ENCODE data around the gene PLK5.

Gene PLK5

DNA sequence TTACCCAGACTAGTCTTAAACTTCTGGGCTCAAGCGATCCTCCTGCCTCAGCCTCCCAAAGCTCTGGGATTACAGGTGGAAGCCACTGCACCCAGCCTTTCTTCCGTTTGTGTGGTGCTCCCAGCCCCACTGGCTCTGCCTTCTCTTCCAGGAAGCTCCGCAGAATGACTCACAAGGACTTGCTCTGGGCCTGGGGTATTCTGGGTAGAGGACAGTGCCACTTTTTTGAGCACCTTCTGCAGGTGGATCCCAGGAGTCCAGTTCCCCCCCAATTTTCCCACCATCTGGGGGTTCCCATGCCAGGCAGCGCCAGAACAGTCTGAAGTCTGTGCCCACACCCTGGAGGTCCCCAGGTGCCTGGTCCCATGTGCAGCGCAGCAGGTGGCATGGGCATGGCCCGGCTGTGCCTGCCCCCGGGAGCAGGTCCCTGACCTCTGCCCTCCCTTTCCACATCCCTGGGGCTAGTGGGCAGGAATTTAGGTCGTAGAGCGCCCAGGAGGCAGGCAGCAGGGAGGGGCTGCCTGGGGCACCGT is 31.3 kb upstream of the PLK5 start:
- TF ChIP-seq PPARA (CRISPR knock-in tag; IDR thresholded peaks at IDR 0.05; ENCODE audit: borderline replicate concordance) = no peak
- no peak for TF ChIP-seq ZFP3 (CRISPR knock-in tag; IDR thresholded peaks at IDR 0.05)
- TF ChIP-seq, protein P1, sequence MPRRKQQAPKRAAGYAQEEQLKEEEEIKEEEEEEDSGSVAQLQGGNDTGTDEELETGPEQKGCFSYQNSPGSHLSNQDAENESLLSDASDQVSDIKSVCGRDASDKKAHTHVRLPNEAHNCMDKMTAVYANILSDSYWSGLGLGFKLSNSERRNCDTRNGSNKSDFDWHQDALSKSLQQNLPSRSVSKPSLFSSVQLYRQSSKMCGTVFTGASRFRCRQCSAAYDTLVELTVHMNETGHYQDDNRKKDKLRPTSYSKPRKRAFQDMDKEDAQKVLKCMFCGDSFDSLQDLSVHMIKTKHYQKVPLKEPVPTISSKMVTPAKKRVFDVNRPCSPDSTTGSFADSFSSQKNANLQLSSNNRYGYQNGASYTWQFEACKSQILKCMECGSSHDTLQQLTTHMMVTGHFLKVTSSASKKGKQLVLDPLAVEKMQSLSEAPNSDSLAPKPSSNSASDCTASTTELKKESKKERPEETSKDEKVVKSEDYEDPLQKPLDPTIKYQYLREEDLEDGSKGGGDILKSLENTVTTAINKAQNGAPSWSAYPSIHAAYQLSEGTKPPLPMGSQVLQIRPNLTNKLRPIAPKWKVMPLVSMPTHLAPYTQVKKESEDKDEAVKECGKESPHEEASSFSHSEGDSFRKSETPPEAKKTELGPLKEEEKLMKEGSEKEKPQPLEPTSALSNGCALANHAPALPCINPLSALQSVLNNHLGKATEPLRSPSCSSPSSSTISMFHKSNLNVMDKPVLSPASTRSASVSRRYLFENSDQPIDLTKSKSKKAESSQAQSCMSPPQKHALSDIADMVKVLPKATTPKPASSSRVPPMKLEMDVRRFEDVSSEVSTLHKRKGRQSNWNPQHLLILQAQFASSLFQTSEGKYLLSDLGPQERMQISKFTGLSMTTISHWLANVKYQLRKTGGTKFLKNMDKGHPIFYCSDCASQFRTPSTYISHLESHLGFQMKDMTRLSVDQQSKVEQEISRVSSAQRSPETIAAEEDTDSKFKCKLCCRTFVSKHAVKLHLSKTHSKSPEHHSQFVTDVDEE (CRISPR knock-in tag; IDR thresholded peaks at IDR 0.05) = no peak
- TF ChIP-seq, protein P2, sequence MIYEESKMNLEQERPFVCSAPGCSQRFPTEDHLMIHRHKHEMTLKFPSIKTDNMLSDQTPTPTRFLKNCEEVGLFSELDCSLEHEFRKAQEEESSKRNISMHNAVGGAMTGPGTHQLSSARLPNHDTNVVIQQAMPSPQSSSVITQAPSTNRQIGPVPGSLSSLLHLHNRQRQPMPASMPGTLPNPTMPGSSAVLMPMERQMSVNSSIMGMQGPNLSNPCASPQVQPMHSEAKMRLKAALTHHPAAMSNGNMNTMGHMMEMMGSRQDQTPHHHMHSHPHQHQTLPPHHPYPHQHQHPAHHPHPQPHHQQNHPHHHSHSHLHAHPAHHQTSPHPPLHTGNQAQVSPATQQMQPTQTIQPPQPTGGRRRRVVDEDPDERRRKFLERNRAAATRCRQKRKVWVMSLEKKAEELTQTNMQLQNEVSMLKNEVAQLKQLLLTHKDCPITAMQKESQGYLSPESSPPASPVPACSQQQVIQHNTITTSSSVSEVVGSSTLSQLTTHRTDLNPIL (CRISPR knock-in tag; IDR thresholded peaks at IDR 0.05; ENCODE audit: low read depth) = no peak
- TF ChIP-seq SNAI2 (CRISPR knock-in tag; IDR thresholded peaks at IDR 0.05) = no peak
- TF ChIP-seq CSDC2 (CRISPR knock-in tag; IDR thresholded peaks at IDR 0.05) = no peak
- TF ChIP-seq ESRRG (CRISPR knock-in tag; IDR thresholded peaks at IDR 0.05) = no peak
- no peak for TF ChIP-seq OSR1 (CRISPR knock-in tag; IDR thresholded peaks at IDR 0.05)
- TF ChIP-seq, protein P3, sequence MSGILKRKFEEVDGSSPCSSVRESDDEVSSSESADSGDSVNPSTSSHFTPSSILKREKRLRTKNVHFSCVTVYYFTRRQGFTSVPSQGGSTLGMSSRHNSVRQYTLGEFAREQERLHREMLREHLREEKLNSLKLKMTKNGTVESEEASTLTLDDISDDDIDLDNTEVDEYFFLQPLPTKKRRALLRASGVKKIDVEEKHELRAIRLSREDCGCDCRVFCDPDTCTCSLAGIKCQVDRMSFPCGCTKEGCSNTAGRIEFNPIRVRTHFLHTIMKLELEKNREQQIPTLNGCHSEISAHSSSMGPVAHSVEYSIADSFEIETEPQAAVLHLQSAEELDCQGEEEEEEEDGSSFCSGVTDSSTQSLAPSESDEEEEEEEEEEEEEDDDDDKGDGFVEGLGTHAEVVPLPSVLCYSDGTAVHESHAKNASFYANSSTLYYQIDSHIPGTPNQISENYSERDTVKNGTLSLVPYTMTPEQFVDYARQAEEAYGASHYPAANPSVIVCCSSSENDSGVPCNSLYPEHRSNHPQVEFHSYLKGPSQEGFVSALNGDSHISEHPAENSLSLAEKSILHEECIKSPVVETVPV (CRISPR knock-in tag; IDR thresholded peaks at IDR 0.05) = no peak
- TF ChIP-seq ZNF8 (CRISPR knock-in tag; IDR thresholded peaks at IDR 0.05) = no peak
- ATAC-seq = no peak

DNA sequence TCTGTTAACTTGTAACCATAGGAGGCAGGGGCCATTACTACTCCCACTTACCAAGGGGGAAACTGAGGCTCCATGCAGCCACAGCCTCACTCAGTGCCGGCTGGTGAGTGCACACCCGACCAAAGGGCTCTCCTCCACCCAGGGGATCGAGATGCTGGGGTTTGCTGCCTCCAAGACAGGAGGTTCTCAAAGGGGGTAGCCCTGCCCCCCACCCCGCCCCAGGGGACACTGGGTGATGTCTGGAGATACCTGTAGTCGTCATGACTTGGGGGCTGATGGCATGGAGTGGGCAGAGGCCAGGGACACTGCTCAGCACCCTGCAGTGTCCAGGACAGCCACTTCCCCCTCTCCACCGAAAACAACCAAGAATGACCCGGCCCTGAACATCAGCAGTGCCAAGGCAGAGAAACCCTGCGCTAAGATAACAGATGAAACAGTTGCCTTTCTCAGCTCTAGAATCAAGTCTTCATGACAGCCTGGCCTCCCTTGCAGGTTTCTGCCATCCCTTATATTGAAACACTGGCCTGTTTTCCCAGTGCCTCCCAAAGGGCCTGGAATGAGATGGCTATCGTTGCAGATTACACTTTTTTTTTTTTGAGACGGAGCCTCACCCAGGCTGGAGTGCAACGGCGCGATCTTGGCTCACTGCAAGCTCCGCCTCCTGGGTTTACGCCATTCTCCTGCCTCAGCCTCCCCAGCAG is 29.6 kb upstream of the PLK5 start:
- no peak for ATAC-seq
- TF ChIP-seq, protein P4, sequence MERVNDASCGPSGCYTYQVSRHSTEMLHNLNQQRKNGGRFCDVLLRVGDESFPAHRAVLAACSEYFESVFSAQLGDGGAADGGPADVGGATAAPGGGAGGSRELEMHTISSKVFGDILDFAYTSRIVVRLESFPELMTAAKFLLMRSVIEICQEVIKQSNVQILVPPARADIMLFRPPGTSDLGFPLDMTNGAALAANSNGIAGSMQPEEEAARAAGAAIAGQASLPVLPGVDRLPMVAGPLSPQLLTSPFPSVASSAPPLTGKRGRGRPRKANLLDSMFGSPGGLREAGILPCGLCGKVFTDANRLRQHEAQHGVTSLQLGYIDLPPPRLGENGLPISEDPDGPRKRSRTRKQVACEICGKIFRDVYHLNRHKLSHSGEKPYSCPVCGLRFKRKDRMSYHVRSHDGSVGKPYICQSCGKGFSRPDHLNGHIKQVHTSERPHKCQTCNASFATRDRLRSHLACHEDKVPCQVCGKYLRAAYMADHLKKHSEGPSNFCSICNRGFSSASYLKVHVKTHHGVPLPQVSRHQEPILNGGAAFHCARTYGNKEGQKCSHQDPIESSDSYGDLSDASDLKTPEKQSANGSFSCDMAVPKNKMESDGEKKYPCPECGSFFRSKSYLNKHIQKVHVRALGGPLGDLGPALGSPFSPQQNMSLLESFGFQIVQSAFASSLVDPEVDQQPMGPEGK (CRISPR knock-in tag; IDR thresholded peaks at IDR 0.05; ENCODE audit: borderline replicate concordance) = no peak
- no peak for TF ChIP-seq ZFP3 (CRISPR knock-in tag; IDR thresholded peaks at IDR 0.05)
- TF ChIP-seq PPARA (CRISPR knock-in tag; IDR thresholded peaks at IDR 0.05; ENCODE audit: borderline replicate concordance) = no peak
- TF ChIP-seq, protein P5, sequence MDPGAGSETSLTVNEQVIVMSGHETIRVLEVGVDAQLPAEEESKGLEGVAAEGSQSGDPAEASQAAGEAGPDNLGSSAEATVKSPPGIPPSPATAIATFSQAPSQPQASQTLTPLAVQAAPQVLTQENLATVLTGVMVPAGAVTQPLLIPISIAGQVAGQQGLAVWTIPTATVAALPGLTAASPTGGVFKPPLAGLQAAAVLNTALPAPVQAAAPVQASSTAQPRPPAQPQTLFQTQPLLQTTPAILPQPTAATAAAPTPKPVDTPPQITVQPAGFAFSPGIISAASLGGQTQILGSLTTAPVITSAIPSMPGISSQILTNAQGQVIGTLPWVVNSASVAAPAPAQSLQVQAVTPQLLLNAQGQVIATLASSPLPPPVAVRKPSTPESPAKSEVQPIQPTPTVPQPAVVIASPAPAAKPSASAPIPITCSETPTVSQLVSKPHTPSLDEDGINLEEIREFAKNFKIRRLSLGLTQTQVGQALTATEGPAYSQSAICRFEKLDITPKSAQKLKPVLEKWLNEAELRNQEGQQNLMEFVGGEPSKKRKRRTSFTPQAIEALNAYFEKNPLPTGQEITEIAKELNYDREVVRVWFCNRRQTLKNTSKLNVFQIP (CRISPR knock-in tag; IDR thresholded peaks at IDR 0.05; ENCODE audit: borderline replicate concordance, low read depth) = no peak
- TF ChIP-seq, protein P2 (CRISPR knock-in tag; IDR thresholded peaks at IDR 0.05; ENCODE audit: low read depth) = no peak
- TF ChIP-seq TOX (CRISPR knock-in tag; IDR thresholded peaks at IDR 0.05; ENCODE audit: borderline replicate concordance) = no peak
- no peak for TF ChIP-seq ESRRG (CRISPR knock-in tag; IDR thresholded peaks at IDR 0.05)
- no peak for TF ChIP-seq TCF4 (CRISPR knock-in tag; IDR thresholded peaks at IDR 0.05; ENCODE audit: borderline replicate concordance)
- TF ChIP-seq SNAI2 (CRISPR knock-in tag; IDR thresholded peaks at IDR 0.05) = no peak
- TF ChIP-seq, protein P1 (CRISPR knock-in tag; IDR thresholded peaks at IDR 0.05) = no peak
- no peak for TF ChIP-seq ZC3H10 (CRISPR knock-in tag; IDR thresholded peaks at IDR 0.05)
- no peak for TF ChIP-seq GLIS3 (CRISPR knock-in tag; IDR thresholded peaks at IDR 0.05)
- TF ChIP-seq, protein P3 (CRISPR knock-in tag; IDR thresholded peaks at IDR 0.05) = no peak
- no peak for TF ChIP-seq OSR1 (CRISPR knock-in tag; IDR thresholded peaks at IDR 0.05)
- TF ChIP-seq ZFP30 (CRISPR knock-in tag; IDR thresholded peaks at IDR 0.05) = no peak
- TF ChIP-seq CSDC2 (CRISPR knock-in tag; IDR thresholded peaks at IDR 0.05) = no peak
- TF ChIP-seq ZNF8 (CRISPR knock-in tag; IDR thresholded peaks at IDR 0.05) = no peak
- no peak for TF ChIP-seq ISL1 (CRISPR knock-in tag; IDR thresholded peaks at IDR 0.05)

All from SK-N-SH treated with all-trans-retinoic acid at 6 μM for 48 hours (cell line).